GM12878 (cell line): ENCODE data around the gene N4BP2. TPM values are rescaled to one million over a fixed set of nuclear protein-coding genes. Genes with fewer than 3 reads are reported as not detected.

ENCODE experiments used
- ATAC-seq: fragments of 200-7000 bp; cut with Tn5 transposase; 3 replicates; pipeline ENCODE4 v1.9.1; 2020; ENCODE audit warnings: mild to moderate bottlenecking, moderate library complexity
- BruUV-seq: library from RNA; stranded (reverse); fragments of 400-500 nt; replicated peaks from 2 replicates; lab custom pipeline; 2021; lab: Mats Ljungman, UMichigan
- CTCF ChIA-PET: fragments of 300-600 bp; sonication (Branson Sonifier 250); formaldehyde crosslinking; extraction: SDS; loops from one replicate; lab custom pipeline; 2021; ENCODE audit warnings: inconsistent platforms; lab: Yijun Ruan, JAX
- POLR2A ChIA-PET: fragments of 350-600 bp; formaldehyde crosslinking; extraction: SDS; loops from one replicate; lab custom pipeline; 2021; ENCODE audit warnings: inconsistent platforms; lab: Charles Lee
- RAD21 ChIA-PET: fragments of 300-600 bp; sonication (Branson Sonifier 250); formaldehyde crosslinking; loops from one replicate; lab custom pipeline; 2023; ENCODE audit warnings: antibody characterized with exemption; ENCODE audit not compliant: unreplicated experiment; lab: Charles Lee
- SMC1A ChIA-PET: fragments of 300-600 bp; sonication (Branson Sonifier 250); formaldehyde crosslinking; loops from one replicate; lab custom pipeline; 2023; ENCODE audit not compliant: unreplicated experiment, uncharacterized antibody; lab: Charles Lee
- DNase-seq: peaks from one replicate; pipeline ENCODE4 v3.0.0-alpha.2; 2011; ENCODE audit warnings: low read depth, low spot score
- FAIRE-seq: peaks from 3 replicates; lab custom pipeline; 2011; peaks lifted over from hg19 to GRCh38; lab: Jason Lieb, UNC
- H2AFZ ChIP-seq: 2 replicates; pipeline ENCODE4 v1.6.0; 2011; ENCODE audit warnings: low read depth, low read length, control low read depth; ENCODE audit not compliant: control insufficient read depth
- H3K27ac ChIP-seq: 2 replicates; pipeline ENCODE4 v1.5.1; 2011; ENCODE audit warnings: control low read depth; ENCODE audit not compliant: control insufficient read depth, insufficient read depth
- H3K27me3 ChIP-seq, 2 experiments: replicated peaks in 1 of 2; 2 replicates each; pipeline versions ENCODE4 v1.6.0 to v1.6.1; 2011; ENCODE audit warnings: low read length in 1 of 2; ENCODE audit not compliant: control insufficient read depth in 2 of 2, insufficient read depth in 2 of 2
- H3K36me3 ChIP-seq, 2 experiments: 2 replicates each; pipeline ENCODE4 v1.5.1; 2011; ENCODE audit warnings: low read length in 1 of 2; ENCODE audit not compliant: control insufficient read depth in 2 of 2, insufficient read depth in 2 of 2
- H3K4me1 ChIP-seq: 2 replicates; pipeline ENCODE4 v1.6.1; 2011; ENCODE audit warnings: mild to moderate bottlenecking, low read length, moderate library complexity, mixed read lengths; ENCODE audit not compliant: control insufficient read depth, insufficient read depth
- H3K4me2 ChIP-seq: 2 replicates; pipeline ENCODE4 v1.6.0; 2011; ENCODE audit warnings: control low read depth; ENCODE audit not compliant: control insufficient read depth, insufficient read depth
- H3K4me3 ChIP-seq: fragments of 200-600 bp; sonication (generic); 2 replicates; pipeline ENCODE4 v1.5.1; 2016
- H3K79me2 ChIP-seq: 2 replicates; pipeline ENCODE4 v1.6.0; 2011; ENCODE audit warnings: low read length; ENCODE audit not compliant: control insufficient read depth, insufficient read depth
- H3K9ac ChIP-seq: 2 replicates; pipeline ENCODE4 v1.8.0; 2011; ENCODE audit warnings: low read length, control low read depth, mixed read lengths; ENCODE audit not compliant: control insufficient read depth, insufficient read depth
- H3K9me3 ChIP-seq: replicated peaks from 3 replicates; pipeline ENCODE4 v1.5.1; 2011; ENCODE audit warnings: mild to moderate bottlenecking, low read length; ENCODE audit not compliant: control insufficient read depth, insufficient read depth
- H4K20me1 ChIP-seq: 2 replicates; pipeline ENCODE4 v1.6.0; 2011; ENCODE audit not compliant: control insufficient read depth, insufficient read depth
- ASH2L ChIP-seq: fragments of 300-600, 200-600 bp; sonication (generic); IDR thresholded peaks from 2 replicates; pipeline ENCODE4 v1.6.1; 2017; ENCODE audit warnings: low read depth, mild to moderate bottlenecking, borderline replicate concordance
- BMI1 ChIP-seq: fragments of 450-650 bp; IDR thresholded peaks from 2 replicates; pipeline ENCODE4 v1.6.1; 2016; ENCODE audit warnings: mild to moderate bottlenecking, moderate library complexity, borderline replicate concordance
- IKZF2 ChIP-seq, 2 experiments: fragments of 450-650 bp; IDR thresholded peaks; 2 replicates each; pipeline ENCODE4 v1.6.1; 2017; ENCODE audit warnings: mild to moderate bottlenecking in 2 of 2, moderate library complexity in 2 of 2
- PAX8 ChIP-seq: fragments of 450-650 bp; IDR thresholded peaks from 2 replicates; pipeline ENCODE4 v1.6.1; 2017; ENCODE audit warnings: mild to moderate bottlenecking, moderate library complexity
- in situ Hi-C: fragments of 300-500 bp; cut with MboI; formaldehyde crosslinking; loops from 9 replicates; pipeline ENCODE4 v1.14.3; 2018; ENCODE audit warnings: mixed read lengths
- intact Hi-C: fragments of 100-400 bp; cut with micrococcal nuclease; formaldehyde crosslinking; loops from one replicate; pipeline ENCODE4 v1.14.2; 2022; ENCODE audit not compliant: unreplicated experiment
- polyA plus RNA-seq, 11 experiments: library from polyadenylated mRNA; depleted of rRNA in 4 of 11; unstranded in 6 of 11; stranded (reverse) in 5 of 11; fragments of >200 nt; fragmentation: Nextera tagmentation in 4 of 11; fragmentation: Illumina TruSeq in 1 of 11; extraction: Ambion mirVana in 4 of 11; extraction: Trizol in 1 of 11; gene quantifications; 1 replicate in 1 of 11; 2 replicates in 10 of 11; pipeline versions ENCODE4 v1.2.1 to v1.2.3, GENCODE V29; 2011 to 2016; ENCODE audit warnings: inconsistent platforms in 2 of 11, missing spikeins in 2 of 11, low read depth in 1 of 11
- total RNA-seq, 4 experiments: library from RNA; depleted of rRNA in 3 of 4; stranded (reverse); fragments of >200 nt in 3 of 4; fragmentation: Illumina TruSeq in 1 of 4; extraction: Trizol in 1 of 4; gene quantifications; 2 replicates each; pipeline versions ENCODE4 v1.2.1 to v1.2.3, GENCODE V29; 2013 to 2021
- TF ChIP-seq, protein P1 (sequence below): fragments of 150-350 bp; IDR thresholded peaks from 2 replicates; pipeline ENCODE4 v1.6.1; 2014; ENCODE audit warnings: mild to moderate bottlenecking, low read depth, low read length
- TF ChIP-seq, protein P2 (sequence below): fragments of 450-650 bp; formaldehyde crosslinking; IDR thresholded peaks from 2 replicates; pipeline ENCODE4 v1.5.0; 2022; ENCODE audit warnings: mild to moderate bottlenecking, missing genetic modification characterization
- TF ChIP-seq, protein P3 (sequence below): IDR thresholded peaks from 2 replicates; pipeline ENCODE4 v1.6.1; 2011; ENCODE audit warnings: low read depth, low read length, improper control_type of control experiment, borderline replicate concordance
- TF ChIP-seq, protein P4 (sequence below): fragments of 450-650 bp; formaldehyde crosslinking; IDR thresholded peaks from 2 replicates; pipeline ENCODE4 v1.4.0; 2020; ENCODE audit warnings: mild to moderate bottlenecking, moderate library complexity
- TF ChIP-seq, protein P5 (sequence below): IDR thresholded peaks from 2 replicates; pipeline ENCODE4 v1.6.1; 2011; ENCODE audit warnings: low read depth, mild to moderate bottlenecking, low read length, moderate library complexity, borderline replicate concordance; ENCODE audit errors: extremely low read depth

The N4BP2 gene
- total and polyA plus RNA-seq, 10 of the 15 experiments (the other 5 are each of a cell fraction or from before 2014, with no cell fraction given), result 2.3 to 18.7 (median 10.0) TPM

DNA sequence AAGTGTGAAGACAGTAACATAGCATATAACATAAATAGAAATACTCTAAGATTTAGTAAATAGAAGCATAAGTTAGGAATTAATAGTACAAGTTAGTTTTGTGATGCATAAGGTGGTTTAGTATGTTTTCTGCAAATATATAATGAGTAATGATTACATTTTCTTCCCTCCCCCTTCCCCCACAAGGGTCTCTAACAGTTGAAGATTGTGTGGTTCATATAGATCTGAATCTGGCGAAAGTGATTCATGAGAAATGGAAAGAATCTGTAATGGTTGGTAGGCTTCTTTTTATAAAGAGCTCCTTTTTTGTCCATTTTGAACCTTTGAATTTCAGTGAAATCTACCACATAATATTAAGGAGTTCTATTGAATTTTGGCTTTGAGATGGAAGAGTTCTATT is 66.3 kb downstream of the N4BP2 start (continued):
- TF ChIP-seq, protein P1, sequence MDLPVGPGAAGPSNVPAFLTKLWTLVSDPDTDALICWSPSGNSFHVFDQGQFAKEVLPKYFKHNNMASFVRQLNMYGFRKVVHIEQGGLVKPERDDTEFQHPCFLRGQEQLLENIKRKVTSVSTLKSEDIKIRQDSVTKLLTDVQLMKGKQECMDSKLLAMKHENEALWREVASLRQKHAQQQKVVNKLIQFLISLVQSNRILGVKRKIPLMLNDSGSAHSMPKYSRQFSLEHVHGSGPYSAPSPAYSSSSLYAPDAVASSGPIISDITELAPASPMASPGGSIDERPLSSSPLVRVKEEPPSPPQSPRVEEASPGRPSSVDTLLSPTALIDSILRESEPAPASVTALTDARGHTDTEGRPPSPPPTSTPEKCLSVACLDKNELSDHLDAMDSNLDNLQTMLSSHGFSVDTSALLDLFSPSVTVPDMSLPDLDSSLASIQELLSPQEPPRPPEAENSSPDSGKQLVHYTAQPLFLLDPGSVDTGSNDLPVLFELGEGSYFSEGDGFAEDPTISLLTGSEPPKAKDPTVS, result no peak

DNA sequence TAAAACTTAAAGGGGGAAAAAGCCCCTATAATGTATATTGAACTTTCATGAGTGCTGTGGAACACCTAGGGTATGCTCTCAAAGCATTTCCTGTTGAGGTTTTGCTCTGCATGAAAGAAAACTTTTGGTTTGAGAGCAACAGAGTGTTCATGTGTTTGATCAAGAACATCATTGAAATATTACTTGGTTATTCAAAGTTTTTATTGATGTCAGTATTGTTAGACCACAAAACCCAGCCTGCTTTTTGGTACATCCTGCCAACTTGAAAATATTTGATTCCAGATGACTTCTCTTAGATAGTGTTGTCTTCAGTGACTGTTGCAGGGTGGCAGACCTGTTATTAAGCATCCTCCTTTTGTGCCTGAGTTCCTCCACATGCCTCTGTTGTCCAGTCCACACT is 68.0 kb downstream of the N4BP2 start:
- RAD21 ChIA-PET, result no interaction called here
- Histone ChIP-seq H3K79me2 (no peaks in the 10 kb centered on the region), H4K20me1 (no peaks in the 10 kb centered on the region), H3K9ac (no peak overlapping the region), H2AFZ (no peak overlapping the region), H3K36me3 (no peaks in the 10 kb centered on the region), H3K4me2 (no peak overlapping the region), H3K27me3 (no peaks in the 10 kb centered on the region), H3K9me3 (no peaks in the 10 kb centered on the region), H3K4me1 (no peaks in the 10 kb centered on the region), H3K4me3 (no peak overlapping the region), H3K27ac (no peak overlapping the region)
- POLR2A ChIA-PET, result no interaction called here
- FAIRE-seq (no peak), DNase-seq (no peak), ATAC-seq (no peak)
- in situ Hi-C loops (no loop called here), intact Hi-C loops (no loop called here)
- SMC1A ChIA-PET, result no interaction called here
- CTCF ChIA-PET, result no interaction called here
- BruUV-seq, result no TSS peak
- TF ChIP-seq, protein P2, sequence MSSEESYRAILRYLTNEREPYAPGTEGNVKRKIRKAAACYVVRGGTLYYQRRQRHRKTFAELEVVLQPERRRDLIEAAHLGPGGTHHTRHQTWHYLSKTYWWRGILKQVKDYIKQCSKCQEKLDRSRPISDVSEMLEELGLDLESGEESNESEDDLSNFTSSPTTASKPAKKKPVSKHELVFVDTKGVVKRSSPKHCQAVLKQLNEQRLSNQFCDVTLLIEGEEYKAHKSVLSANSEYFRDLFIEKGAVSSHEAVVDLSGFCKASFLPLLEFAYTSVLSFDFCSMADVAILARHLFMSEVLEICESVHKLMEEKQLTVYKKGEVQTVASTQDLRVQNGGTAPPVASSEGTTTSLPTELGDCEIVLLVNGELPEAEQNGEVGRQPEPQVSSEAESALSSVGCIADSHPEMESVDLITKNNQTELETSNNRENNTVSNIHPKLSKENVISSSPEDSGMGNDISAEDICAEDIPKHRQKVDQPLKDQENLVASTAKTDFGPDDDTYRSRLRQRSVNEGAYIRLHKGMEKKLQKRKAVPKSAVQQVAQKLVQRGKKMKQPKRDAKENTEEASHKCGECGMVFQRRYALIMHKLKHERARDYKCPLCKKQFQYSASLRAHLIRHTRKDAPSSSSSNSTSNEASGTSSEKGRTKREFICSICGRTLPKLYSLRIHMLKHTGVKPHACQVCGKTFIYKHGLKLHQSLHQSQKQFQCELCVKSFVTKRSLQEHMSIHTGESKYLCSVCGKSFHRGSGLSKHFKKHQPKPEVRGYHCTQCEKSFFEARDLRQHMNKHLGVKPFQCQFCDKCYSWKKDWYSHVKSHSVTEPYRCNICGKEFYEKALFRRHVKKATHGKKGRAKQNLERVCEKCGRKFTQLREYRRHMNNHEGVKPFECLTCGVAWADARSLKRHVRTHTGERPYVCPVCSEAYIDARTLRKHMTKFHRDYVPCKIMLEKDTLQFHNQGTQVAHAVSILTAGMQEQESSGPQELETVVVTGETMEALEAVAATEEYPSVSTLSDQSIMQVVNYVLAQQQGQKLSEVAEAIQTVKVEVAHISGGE (CRISPR knock-in tag), result no peak
- TF ChIP-seq, protein P3, sequence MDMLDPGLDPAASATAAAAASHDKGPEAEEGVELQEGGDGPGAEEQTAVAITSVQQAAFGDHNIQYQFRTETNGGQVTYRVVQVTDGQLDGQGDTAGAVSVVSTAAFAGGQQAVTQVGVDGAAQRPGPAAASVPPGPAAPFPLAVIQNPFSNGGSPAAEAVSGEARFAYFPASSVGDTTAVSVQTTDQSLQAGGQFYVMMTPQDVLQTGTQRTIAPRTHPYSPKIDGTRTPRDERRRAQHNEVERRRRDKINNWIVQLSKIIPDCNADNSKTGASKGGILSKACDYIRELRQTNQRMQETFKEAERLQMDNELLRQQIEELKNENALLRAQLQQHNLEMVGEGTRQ, result no peak
- TF ChIP-seq BMI1, result no peak
- no peak for TF ChIP-seq PAX8
- TF ChIP-seq IKZF2 (IDR thresholded peaks at IDR 0.05), result no peak
- TF ChIP-seq, protein P4, sequence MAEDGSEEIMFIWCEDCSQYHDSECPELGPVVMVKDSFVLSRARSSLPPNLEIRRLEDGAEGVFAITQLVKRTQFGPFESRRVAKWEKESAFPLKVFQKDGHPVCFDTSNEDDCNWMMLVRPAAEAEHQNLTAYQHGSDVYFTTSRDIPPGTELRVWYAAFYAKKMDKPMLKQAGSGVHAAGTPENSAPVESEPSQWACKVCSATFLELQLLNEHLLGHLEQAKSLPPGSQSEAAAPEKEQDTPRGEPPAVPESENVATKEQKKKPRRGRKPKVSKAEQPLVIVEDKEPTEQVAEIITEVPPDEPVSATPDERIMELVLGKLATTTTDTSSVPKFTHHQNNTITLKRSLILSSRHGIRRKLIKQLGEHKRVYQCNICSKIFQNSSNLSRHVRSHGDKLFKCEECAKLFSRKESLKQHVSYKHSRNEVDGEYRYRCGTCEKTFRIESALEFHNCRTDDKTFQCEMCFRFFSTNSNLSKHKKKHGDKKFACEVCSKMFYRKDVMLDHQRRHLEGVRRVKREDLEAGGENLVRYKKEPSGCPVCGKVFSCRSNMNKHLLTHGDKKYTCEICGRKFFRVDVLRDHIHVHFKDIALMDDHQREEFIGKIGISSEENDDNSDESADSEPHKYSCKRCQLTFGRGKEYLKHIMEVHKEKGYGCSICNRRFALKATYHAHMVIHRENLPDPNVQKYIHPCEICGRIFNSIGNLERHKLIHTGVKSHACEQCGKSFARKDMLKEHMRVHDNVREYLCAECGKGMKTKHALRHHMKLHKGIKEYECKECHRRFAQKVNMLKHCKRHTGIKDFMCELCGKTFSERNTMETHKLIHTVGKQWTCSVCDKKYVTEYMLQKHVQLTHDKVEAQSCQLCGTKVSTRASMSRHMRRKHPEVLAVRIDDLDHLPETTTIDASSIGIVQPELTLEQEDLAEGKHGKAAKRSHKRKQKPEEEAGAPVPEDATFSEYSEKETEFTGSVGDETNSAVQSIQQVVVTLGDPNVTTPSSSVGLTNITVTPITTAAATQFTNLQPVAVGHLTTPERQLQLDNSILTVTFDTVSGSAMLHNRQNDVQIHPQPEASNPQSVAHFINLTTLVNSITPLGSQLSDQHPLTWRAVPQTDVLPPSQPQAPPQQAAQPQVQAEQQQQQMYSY (CRISPR knock-in tag), result no peak
- no peak for TF ChIP-seq ASH2L
- TF ChIP-seq, protein P5, sequence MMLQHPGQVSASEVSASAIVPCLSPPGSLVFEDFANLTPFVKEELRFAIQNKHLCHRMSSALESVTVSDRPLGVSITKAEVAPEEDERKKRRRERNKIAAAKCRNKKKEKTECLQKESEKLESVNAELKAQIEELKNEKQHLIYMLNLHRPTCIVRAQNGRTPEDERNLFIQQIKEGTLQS, result no peak
